A549 (cell line): ENCODE measurements around the gene BMPER. TPM values are rescaled to one million over a fixed set of nuclear protein-coding genes. Genes with fewer than 3 reads are reported as not detected.

Experiments
- ATAC-seq, 2 experiments: fragments of 200-7000 bp in 1 of 2; fragments of >200 bp in 1 of 2; cut with Nextera tagmentation in 1 of 2; cut with Tn5 transposase in 1 of 2; 3 replicates each; pipeline versions ENCODE4 v1.8.0 to v1.9.1; 2018 to 2020; ENCODE audit warnings: mild to moderate bottlenecking in 1 of 2, moderate library complexity in 1 of 2
- CTCF ChIA-PET: fragments of 300-600 bp; sonication (Branson Sonifier 250); formaldehyde crosslinking; extraction: SDS; loops from one replicate; lab custom pipeline; 2021; ENCODE audit warnings: antibody characterized with exemption, inconsistent platforms; lab: Yijun Ruan, JAX
- POLR2A ChIA-PET: fragments of 350-600 bp; formaldehyde crosslinking; extraction: SDS; loops from one replicate; lab custom pipeline; 2021; ENCODE audit warnings: antibody characterized with exemption, inconsistent platforms; lab: Yijun Ruan, JAX
- DNase-seq, 2 experiments: peaks; one replicate each; pipeline versions ENCODE4 v3.0.0 to v3.0.0-alpha.2; 2011 to 2016; ENCODE audit warnings: low read depth in 1 of 2, low spot score in 1 of 2
- FAIRE-seq: peaks from 2 replicates; lab custom pipeline; 2011; peaks lifted over from hg19 to GRCh38; lab: Jason Lieb, UNC
- H3K27ac ChIP-seq, 2 experiments: fragments of >200 bp; sonication (Bioruptor Twin); formaldehyde crosslinking; 3 replicates each; pipeline ENCODE4 v1.5.1; 2016 to 2017
- H3K4me1 ChIP-seq: fragments of >200 bp; sonication (Bioruptor Twin); formaldehyde crosslinking; 3 replicates; pipeline ENCODE4 v1.6.1; 2016
- H3K4me2 ChIP-seq: fragments of >200 bp; sonication (Bioruptor Twin); formaldehyde crosslinking; 3 replicates; pipeline ENCODE4 v1.6.1; 2016
- H3K4me3 ChIP-seq: fragments of >200 bp; sonication (Bioruptor Twin); formaldehyde crosslinking; 3 replicates; pipeline ENCODE4 v1.5.1; 2016
- H3K9me3 ChIP-seq: fragments of >200 bp; sonication (Bioruptor Twin); formaldehyde crosslinking; 3 replicates; pipeline ENCODE4 v1.6.1; 2016
- BHLHE40 ChIP-seq: IDR thresholded peaks from 2 replicates; pipeline ENCODE4 v1.6.1; 2012; ENCODE audit warnings: low read depth, low read length, inconsistent platforms
- CBX8 ChIP-seq: fragments of 200-600 bp; sonication (generic); IDR thresholded peaks from 2 replicates; pipeline ENCODE4 v1.6.1; 2016
- CEBPB ChIP-seq, 2 experiments: fragments of >200 bp in 1 of 2; sonication (Bioruptor Twin) in 1 of 2; formaldehyde crosslinking in 1 of 2; IDR thresholded peaks; 2 replicates each; pipeline ENCODE4 v1.6.1; 2012 to 2016
- FOSB ChIP-seq: fragments of 250-450 bp; sonication (Bioruptor Pico); IDR thresholded peaks from 2 replicates; pipeline ENCODE4 v1.5.0; 2020; ENCODE audit warnings: mild to moderate bottlenecking, moderate library complexity
- JUN ChIP-seq, 2 experiments: fragments of >200 bp; sonication (Bioruptor Twin); formaldehyde crosslinking; IDR thresholded peaks; 2 replicates in 1 of 2; 3 replicates in 1 of 2; pipeline ENCODE4 v1.6.1; 2016 to 2017
- JUNB ChIP-seq: fragments of >200 bp; sonication (Bioruptor Twin); formaldehyde crosslinking; IDR thresholded peaks from 2 replicates; pipeline ENCODE4 v1.6.1; 2016
- MAZ ChIP-seq: fragments of 150-350 bp; IDR thresholded peaks from 2 replicates; pipeline ENCODE4 v1.6.1; 2014; ENCODE audit warnings: antibody characterized with exemption, low read depth, low read length, borderline replicate concordance
- POLR2AphosphoS2 ChIP-seq: conservative IDR thresholded peaks from 2 replicates; pipeline ENCODE4 v1.6.1; 2012; ENCODE audit warnings: low read length, improper control_type of control experiment, inconsistent platforms
- RAD21 ChIP-seq, 2 experiments: fragments of >200 bp in 1 of 2; sonication (Bioruptor Twin) in 1 of 2; formaldehyde crosslinking in 1 of 2; IDR thresholded peaks in 1 of 2; conservative IDR thresholded peaks in 1 of 2; 2 replicates in 1 of 2; 3 replicates in 1 of 2; pipeline ENCODE4 v1.6.1; 2012 to 2018; ENCODE audit warnings: inconsistent platforms in 1 of 2
- RARB ChIP-seq: fragments of 250-450 bp; sonication (Bioruptor Pico); IDR thresholded peaks from 2 replicates; pipeline ENCODE4 v1.8.0; 2021; ENCODE audit warnings: mild to moderate bottlenecking, moderate library complexity
- RCOR1 ChIP-seq: fragments of 150-350 bp; IDR thresholded peaks from 2 replicates; pipeline ENCODE4 v1.6.1; 2014; ENCODE audit warnings: antibody characterized with exemption, low read length, low read depth
- SMC3 ChIP-seq: fragments of >200 bp; sonication (Bioruptor Twin); formaldehyde crosslinking; IDR thresholded peaks from 3 replicates; pipeline ENCODE4 v1.6.1; 2018; ENCODE audit warnings: inconsistent platforms
- ZNF302 ChIP-seq: fragments of 250-450 bp; sonication (Bioruptor Pico); IDR thresholded peaks from 2 replicates; pipeline ENCODE4 v1.9.0; 2021; ENCODE audit warnings: inconsistent platforms, mild to moderate bottlenecking, moderate library complexity
- ZSCAN20 ChIP-seq: fragments of 250-450 bp; sonication (Bioruptor Pico); IDR thresholded peaks from 2 replicates; pipeline ENCODE4 v1.8.0; 2022; ENCODE audit warnings: mild to moderate bottlenecking, moderate library complexity
- WGBS: methylation state at CpG from one replicate; pipeline ENCODE4 v1.1.6; 2017; ENCODE audit errors: missing lambda C conversion rate; 5-methylcytosine and 5-hydroxymethylcytosine counted together
- polyA plus RNA-seq, 4 experiments: library from polyadenylated mRNA; depleted of rRNA in 3 of 4; stranded (reverse); fragments of >200 nt; fragmentation: RNase III in 1 of 4; extraction: RNeasy Plus Mini Kit Qiagen cat#74134 plus additional on column Dnase treatment in 1 of 4; gene quantifications; 2 replicates in 3 of 4; 3 replicates in 1 of 4; pipeline ENCODE4 v1.2.3, GENCODE V29; 2011 to 2017
- TF ChIP-seq, protein P1 (sequence below): IDR thresholded peaks from 2 replicates; pipeline ENCODE4 v1.6.1; 2012; ENCODE audit warnings: low read depth, borderline replicate concordance
- TF ChIP-seq, protein P2 (sequence below): fragments of >200 bp; sonication (Bioruptor Twin); formaldehyde crosslinking; IDR thresholded peaks from 3 replicates; pipeline ENCODE4 v1.5.1; 2016
- TF ChIP-seq, protein P3 (sequence below): fragments of >200 bp; sonication (Bioruptor Twin); formaldehyde crosslinking; IDR thresholded peaks from 2 replicates; pipeline ENCODE4 v1.6.1; 2016

Gene BMPER
- polyA plus RNA-seq, 2 of the 4 experiments (the other 2 are of a cell fraction): 5.0 to 5.8 TPM

GRCh38 chr7:34091321-34091917 lies 186.1 kb downstream of the BMPER start:
- POLR2A ChIA-PET: no interaction called here
- H3K27ac ChIP-seq: no peak overlapping the region; a peak in 2 of 6 replicates
- DNase-seq: peak in 1 of 2 experiments; percentile 53
- ATAC-seq: peak in 1 of 2 experiments; percentile 46; a peak in 1 of 6 replicates
- no peak overlapping the region for H3K4me3 ChIP-seq
- H3K4me2 ChIP-seq: no peak overlapping the region
- CTCF ChIA-PET: interaction anchor here (1.0 to 1.8 kb wide), 5 partner anchors 15 to 158 kb away, joined by 3 to 6 read pairs (median 3); no protein-coding TSS in a partner anchor
- peaks cover 23% of the 10 kb centered on the region for H3K4me1 ChIP-seq
- 54% methylated on average over 4 of the region's 4 CpGs for WGBS
- peaks cover 4% of the 10 kb centered on the region; the same call in 1 of the 3 replicates for H3K9me3 ChIP-seq
- TF ChIP-seq BHLHE40 (no peak), JUNB (no peak), SMC3 (peak; percentile 46; the same call in 2 of the 3 replicates), RARB (CRISPR knock-in tag) (no peak), ZSCAN20 (CRISPR knock-in tag) (no peak), CBX8 (no peak), RAD21 (conservative IDR thresholded peaks at IDR 0.05 in 1 of 2, IDR thresholded peaks at IDR 0.05 in 1 of 2) (peak; percentile 57 to 62), MAZ (no peak), ZNF302 (CRISPR knock-in tag) (no peak)
- TF ChIP-seq, protein P1, sequence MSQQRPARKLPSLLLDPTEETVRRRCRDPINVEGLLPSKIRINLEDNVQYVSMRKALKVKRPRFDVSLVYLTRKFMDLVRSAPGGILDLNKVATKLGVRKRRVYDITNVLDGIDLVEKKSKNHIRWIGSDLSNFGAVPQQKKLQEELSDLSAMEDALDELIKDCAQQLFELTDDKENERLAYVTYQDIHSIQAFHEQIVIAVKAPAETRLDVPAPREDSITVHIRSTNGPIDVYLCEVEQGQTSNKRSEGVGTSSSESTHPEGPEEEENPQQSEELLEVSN: no peak
- TF ChIP-seq, protein P2, sequence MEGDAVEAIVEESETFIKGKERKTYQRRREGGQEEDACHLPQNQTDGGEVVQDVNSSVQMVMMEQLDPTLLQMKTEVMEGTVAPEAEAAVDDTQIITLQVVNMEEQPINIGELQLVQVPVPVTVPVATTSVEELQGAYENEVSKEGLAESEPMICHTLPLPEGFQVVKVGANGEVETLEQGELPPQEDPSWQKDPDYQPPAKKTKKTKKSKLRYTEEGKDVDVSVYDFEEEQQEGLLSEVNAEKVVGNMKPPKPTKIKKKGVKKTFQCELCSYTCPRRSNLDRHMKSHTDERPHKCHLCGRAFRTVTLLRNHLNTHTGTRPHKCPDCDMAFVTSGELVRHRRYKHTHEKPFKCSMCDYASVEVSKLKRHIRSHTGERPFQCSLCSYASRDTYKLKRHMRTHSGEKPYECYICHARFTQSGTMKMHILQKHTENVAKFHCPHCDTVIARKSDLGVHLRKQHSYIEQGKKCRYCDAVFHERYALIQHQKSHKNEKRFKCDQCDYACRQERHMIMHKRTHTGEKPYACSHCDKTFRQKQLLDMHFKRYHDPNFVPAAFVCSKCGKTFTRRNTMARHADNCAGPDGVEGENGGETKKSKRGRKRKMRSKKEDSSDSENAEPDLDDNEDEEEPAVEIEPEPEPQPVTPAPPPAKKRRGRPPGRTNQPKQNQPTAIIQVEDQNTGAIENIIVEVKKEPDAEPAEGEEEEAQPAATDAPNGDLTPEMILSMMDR: peak; percentile 62
- no peak for FAIRE-seq

DNA sequence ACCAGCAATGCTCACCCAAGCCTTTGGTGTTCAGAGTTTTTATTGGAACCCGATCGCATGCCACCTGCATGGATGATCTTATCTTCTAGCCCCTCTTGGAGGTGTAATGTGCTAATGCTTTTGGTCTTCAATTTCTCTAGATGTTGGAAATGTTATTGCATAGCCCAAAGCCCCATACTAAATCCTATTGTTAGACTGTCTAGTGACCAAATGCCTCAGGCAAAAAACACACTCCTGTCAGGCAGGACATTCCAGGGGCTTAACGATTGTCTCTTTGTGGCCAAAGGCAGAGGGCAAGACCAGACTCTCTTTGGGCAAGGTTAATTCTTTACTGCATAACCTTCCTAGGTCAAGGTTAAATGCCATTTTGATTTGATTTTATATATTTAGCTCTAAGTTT lies 187.9 kb downstream of the BMPER start:
- CTCF ChIA-PET: interaction anchor here (1.6 kb wide), 1 partner anchor 161 kb away, joined by 6 read pairs; no protein-coding TSS in a partner anchor
- Histone ChIP-seq H3K4me2 (no peak overlapping the region), H3K27ac (no peak overlapping the region), H3K4me1 (peaks cover 19% of the 10 kb centered on the region), H3K4me3 (no peak overlapping the region), H3K9me3 (peaks cover 4% of the 10 kb centered on the region; the same call in 1 of the 3 replicates)
- ATAC-seq (no peak), FAIRE-seq (no peak), DNase-seq (no peak)
- POLR2A ChIA-PET: no interaction called here
- WGBS: 92% methylated on average over 3 of the region's 3 CpGs
- TF ChIP-seq BHLHE40: no peak
- TF ChIP-seq JUN (IDR thresholded peaks at IDR 0.05): no peak
- no peak for TF ChIP-seq RCOR1
- no peak for TF ChIP-seq ZSCAN20 (CRISPR knock-in tag)

DNA sequence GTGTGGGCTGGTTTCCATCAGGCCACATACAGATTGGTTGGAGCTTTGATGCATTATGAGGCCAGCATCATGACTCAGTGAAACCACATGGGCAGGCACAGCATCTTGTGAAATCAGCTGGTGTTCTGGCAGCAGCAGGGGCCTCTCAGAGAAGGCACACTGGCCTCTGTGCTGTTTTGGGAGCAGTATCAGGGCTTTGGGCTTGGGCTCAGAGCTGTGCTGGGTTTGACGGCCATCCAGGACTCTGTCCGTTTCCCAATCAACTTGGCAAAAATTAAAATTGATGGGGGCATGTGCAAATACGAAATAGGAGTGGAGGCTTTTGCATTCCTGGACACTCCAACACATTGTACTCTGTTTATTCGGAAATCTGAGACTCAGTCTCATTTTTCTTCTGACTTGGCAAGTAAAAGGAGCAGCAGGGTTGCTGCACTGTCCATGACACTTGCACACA lies 190.9 kb downstream of the BMPER start:
- CTCF ChIA-PET: interaction anchor here (1.0 kb wide), 1 partner anchor 163 kb away, joined by 5 read pairs; no protein-coding TSS in a partner anchor
- Histone ChIP-seq H3K4me1 (peaks cover 9% of the 10 kb centered on the region; the same call in 2 of the 3 replicates), H3K27ac (peak overlapping the region; percentile 27 to 69; a peak in 3 of 6 replicates), H3K4me3 (no peak overlapping the region), H3K4me2 (no peak overlapping the region), H3K9me3 (peaks cover 4% of the 10 kb centered on the region; the same call in 1 of the 3 replicates)
- POLR2A ChIA-PET: no interaction called here
- ATAC-seq (peak in 1 of 2 experiments; percentile 39; a peak in 2 of 6 replicates), FAIRE-seq (no peak), DNase-seq (peak in 1 of 2 experiments; percentile 11)
- WGBS: 74% methylated on average over 4 of the region's 4 CpGs
- TF ChIP-seq FOSB (CRISPR knock-in tag) (no peak), CEBPB (IDR thresholded peaks at IDR 0.05) (0 out of 4 replicates have a peak, but pooled peaks of 1 of the 2 experiments have one; percentile 15)

- CTCF ChIA-PET: interaction anchor here (1.3 to 2.7 kb wide), 2 partner anchors 9 to 13 kb away, joined by 3 to 13 read pairs; no protein-coding TSS in a partner anchor
- Histone ChIP-seq H3K27ac (peak overlapping the region in 1 of 2 experiments; percentile 69; a peak in 2 of 6 replicates), H3K4me3 (no peak overlapping the region), H3K9me3 (peaks cover 4% of the 10 kb centered on the region; the same call in 1 of the 3 replicates), H3K4me1 (peaks cover 9% of the 10 kb centered on the region; the same call in 2 of the 3 replicates), H3K4me2 (no peak overlapping the region)
- FAIRE-seq (no peak), DNase-seq (no peak), ATAC-seq (no peak)
- TF ChIP-seq, protein P3, sequence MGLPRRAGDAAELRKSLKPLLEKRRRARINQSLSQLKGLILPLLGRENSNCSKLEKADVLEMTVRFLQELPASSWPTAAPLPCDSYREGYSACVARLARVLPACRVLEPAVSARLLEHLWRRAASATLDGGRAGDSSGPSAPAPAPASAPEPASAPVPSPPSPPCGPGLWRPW: no peak
- TF ChIP-seq SMC3: no peak
- no peak for TF ChIP-seq POLR2AphosphoS2
- POLR2A ChIA-PET: no interaction called here
- 51% methylated on average over 2 of the region's 2 CpGs for WGBS
Measured at GRCh38 chr7:34096777-34097176, 191.4 kb downstream of the BMPER start.
